D721Med (cell line): ENCODE data around the gene RSAD2.
A peak's percentile ranks its signal among the peaks of the same experiment; 100 is the strongest.

Experiments used
- DNase-seq: peaks from one replicate; pipeline ENCODE4 v3.0.0; 2011; ENCODE audit warnings: low spot score; ENCODE audit not compliant: insufficient read length
- FAIRE-seq: peaks from 2 replicates; lab custom pipeline; 2011; peaks lifted over from hg19 to GRCh38; lab: Jason Lieb, UNC
- TF ChIP-seq, protein P1 (sequence below): IDR thresholded peaks from 2 replicates; pipeline ENCODE4 v1.5.1; 2012; ENCODE audit warnings: mild to moderate bottlenecking, control low read depth; ENCODE audit not compliant: insufficient read depth; ENCODE audit errors: missing control alignments

The RSAD2 gene, protein sequence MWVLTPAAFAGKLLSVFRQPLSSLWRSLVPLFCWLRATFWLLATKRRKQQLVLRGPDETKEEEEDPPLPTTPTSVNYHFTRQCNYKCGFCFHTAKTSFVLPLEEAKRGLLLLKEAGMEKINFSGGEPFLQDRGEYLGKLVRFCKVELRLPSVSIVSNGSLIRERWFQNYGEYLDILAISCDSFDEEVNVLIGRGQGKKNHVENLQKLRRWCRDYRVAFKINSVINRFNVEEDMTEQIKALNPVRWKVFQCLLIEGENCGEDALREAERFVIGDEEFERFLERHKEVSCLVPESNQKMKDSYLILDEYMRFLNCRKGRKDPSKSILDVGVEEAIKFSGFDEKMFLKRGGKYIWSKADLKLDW

DNA sequence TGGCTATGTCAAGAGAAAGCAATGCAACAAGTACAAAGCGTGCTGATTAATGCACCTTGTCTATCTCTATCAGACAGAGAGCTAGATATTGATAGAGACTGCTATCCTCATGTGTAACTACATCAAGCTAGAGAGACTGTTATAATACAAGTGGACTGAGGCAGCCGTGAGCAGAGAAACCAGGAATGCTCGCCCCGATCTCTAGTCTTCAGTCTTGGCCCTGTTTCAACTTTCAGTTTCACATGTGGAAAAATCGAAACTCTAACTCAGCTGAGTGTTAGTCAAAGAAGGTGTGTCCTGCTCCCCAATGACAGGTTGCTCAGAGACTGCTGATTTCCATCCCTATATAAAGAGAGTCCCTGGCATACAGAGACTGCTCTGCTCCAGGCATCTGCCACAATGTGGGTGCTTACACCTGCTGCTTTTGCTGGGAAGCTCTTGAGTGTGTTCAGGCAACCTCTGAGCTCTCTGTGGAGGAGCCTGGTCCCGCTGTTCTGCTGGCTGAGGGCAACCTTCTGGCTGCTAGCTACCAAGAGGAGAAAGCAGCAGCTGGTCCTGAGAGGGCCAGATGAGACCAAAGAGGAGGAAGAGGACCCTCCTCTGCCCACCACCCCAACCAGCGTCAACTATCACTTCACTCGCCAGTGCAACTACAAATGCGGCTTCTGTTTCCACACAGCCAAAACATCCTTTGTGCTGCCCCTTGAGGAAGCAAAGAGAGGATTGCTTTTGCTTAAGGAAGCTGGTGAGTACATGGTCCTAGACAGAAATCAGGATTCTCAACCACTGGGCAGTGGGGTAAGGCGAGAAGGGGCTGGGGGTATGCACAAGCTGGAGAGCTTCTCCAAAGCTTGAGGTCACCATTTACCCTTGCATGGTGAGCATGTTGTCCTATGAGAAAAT lies at the start of gene RSAD2:
RSAD2 (plus strand) TSS at position 376 of the 903 bp plus-strand sequence; CDS start at position 400, 24 bp downstream.
- FAIRE-seq (no peak), DNase-seq (no peak)
- TF ChIP-seq, protein P1, sequence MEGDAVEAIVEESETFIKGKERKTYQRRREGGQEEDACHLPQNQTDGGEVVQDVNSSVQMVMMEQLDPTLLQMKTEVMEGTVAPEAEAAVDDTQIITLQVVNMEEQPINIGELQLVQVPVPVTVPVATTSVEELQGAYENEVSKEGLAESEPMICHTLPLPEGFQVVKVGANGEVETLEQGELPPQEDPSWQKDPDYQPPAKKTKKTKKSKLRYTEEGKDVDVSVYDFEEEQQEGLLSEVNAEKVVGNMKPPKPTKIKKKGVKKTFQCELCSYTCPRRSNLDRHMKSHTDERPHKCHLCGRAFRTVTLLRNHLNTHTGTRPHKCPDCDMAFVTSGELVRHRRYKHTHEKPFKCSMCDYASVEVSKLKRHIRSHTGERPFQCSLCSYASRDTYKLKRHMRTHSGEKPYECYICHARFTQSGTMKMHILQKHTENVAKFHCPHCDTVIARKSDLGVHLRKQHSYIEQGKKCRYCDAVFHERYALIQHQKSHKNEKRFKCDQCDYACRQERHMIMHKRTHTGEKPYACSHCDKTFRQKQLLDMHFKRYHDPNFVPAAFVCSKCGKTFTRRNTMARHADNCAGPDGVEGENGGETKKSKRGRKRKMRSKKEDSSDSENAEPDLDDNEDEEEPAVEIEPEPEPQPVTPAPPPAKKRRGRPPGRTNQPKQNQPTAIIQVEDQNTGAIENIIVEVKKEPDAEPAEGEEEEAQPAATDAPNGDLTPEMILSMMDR = no peak

DNA sequence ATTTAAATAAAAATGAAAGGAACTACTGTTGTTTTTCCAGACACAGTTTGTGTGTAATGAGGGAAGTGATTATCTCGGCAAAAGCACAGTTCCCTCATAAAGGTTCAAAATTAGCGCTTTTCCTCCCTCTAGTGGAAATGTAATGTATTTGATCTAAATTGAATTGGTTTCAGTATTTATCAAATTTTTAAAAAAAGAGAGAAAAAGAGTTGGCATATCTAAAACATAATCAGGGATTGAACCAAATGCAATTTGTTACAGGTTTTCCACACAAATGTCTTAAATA lies 49.3 kb upstream of the RSAD2 start:
- peak; percentile 38 for FAIRE-seq
- TF ChIP-seq, protein P1 = peak; percentile 17
- DNase-seq = no peak

DNA sequence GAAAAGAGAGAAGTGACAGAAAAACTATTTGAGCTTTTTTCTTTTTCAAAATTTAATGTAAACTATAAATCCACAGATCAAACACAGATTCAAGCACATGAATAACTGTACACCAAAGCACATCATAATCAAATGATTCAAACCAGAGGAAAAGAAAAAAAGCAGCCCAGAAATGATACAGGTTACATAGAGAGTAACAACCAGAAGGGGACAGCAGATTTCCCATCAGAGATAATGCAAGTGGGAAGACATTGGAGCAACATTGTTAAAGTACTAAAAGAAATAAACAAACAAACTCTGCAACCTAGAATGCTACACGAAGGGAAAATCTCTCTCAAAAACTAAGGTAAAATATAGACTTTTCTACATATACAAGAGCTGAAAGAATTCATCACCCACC lies 46.3 kb upstream of the RSAD2 start:
- DNase-seq (no peak), FAIRE-seq (no peak)
- TF ChIP-seq, protein P1 = no peak

DNA sequence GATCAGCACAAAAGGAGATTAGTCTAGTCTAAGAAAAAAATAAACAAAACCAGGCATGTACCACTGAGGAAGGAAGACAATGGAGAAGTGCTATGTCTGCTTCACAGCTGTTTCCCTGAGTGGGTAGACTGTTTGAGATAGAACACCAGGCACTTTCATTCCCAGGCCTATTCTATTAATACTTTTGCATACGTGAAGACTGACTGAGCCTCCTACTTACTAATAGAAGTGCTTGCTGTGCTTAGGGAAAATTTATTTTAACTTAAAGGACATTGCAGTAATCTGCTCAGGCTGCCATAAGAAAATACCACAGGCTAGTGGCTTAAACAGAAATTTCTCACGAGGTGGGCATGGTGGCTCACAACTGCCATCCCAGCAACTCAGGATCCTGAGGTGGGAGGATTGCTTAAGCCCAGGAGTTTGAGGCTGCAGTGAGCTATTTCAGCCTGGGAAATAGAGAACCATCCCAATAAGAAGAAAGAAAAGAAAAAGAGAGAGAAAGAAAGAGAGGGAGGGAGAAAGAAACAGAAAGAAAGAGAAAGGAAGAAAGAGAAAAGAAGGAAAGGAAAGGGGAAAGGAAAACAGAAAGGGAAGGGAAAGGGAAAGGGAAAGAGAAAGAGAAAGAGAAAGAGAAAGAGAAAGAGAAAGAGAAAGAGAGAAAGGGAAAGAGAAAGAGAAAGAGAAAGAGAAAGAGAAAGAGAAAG lies 44.8 kb upstream of the RSAD2 start:
- TF ChIP-seq, protein P1 = no peak
- DNase-seq = no peak
- no peak for FAIRE-seq

DNA sequence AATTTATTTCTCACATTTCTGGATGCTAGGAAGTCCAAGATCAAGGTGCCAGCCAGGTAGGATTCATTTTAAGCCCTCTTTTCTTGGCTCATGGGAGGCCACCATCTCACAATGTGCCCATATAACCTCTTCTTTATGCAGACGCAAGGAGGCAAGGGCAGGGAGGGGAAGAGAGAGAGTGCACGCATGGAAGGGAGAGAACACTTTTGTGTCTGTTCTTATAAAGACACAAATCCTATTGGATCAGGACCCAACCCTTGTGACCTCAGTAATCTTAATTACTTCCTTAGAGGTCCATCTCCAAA lies 44.3 kb upstream of the RSAD2 start:
- DNase-seq = no peak

DNA sequence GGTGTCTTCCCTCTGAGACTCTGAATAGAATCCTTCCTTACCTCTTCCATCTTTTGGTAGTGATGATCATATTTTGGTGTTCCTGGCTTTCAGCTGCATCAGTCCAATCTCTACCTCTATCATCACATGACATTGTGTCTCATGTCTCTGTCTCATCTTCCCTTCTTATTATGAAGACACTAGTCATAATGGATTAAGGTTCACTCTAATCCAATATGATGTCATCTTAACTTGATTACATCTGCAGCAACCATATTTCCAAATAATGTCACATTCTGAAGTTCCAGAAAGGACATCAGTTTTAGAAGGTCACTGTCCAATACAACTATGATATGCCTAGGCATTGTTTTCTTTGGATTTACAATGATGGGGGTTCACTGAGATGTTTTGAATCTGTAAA lies 43.4 kb upstream of the RSAD2 start:
- DNase-seq (no peak), FAIRE-seq (no peak)
- TF ChIP-seq, protein P1 = no peak

More for the DNA sequence above, 44.3 kb upstream of the RSAD2 start:
- TF ChIP-seq, protein P1 = no peak
- FAIRE-seq = no peak
